Natural killer cell (primary cell): ENCODE results near the gene CEP72. TPM values are rescaled to one million over a fixed set of nuclear protein-coding genes. Genes with fewer than 3 reads are reported as not detected.

ENCODE experiments used
- ATAC-seq, 3 donors: fragments of 150-1000 bp in 2 of 3; fragments of 200-7000 bp in 1 of 3; cut with Tn5 transposase; 1 replicate in 1 of 3; 2 replicates in 2 of 3; pipeline ENCODE4 v1.10.0; 2021; ENCODE audit warnings: mild to moderate bottlenecking in 2 of 3, moderate library complexity in 2 of 3
- DNase-seq, 2 donors: peaks; one replicate each; pipeline versions ENCODE4 v3.0.0 to v3.0.0-alpha.2; 2013 to 2021; ENCODE audit warnings: mixed read lengths in 1 of 2
- H3K27ac ChIP-seq: one replicate; pipeline ENCODE4 v1.5.1; 2013; ENCODE audit warnings: mild to moderate bottlenecking, low read length
- H3K27me3 ChIP-seq: one replicate; pipeline ENCODE4 v1.6.1; 2013; ENCODE audit warnings: low read length; ENCODE audit not compliant: control insufficient read depth, insufficient read depth
- H3K36me3 ChIP-seq: one replicate; pipeline ENCODE4 v1.6.1; 2013; ENCODE audit warnings: low read length; ENCODE audit not compliant: control insufficient read depth, insufficient read depth
- H3K4me1 ChIP-seq: one replicate; pipeline ENCODE4 v1.6.1; 2013; ENCODE audit warnings: low read length; ENCODE audit not compliant: control insufficient read depth, insufficient read depth
- H3K4me3 ChIP-seq: one replicate; pipeline ENCODE4 v1.5.1; 2013; ENCODE audit warnings: low read length
- H3K9me3 ChIP-seq: one replicate; pipeline ENCODE4 v1.6.1; 2013; ENCODE audit warnings: low read length; ENCODE audit not compliant: control insufficient read depth, insufficient read depth
- H3K27ac Mint-ChIP-seq, 2 donors: one replicate each; pipeline ENCODE4 v1.8.0; 2022; ENCODE audit warnings: mild to moderate bottlenecking in 2 of 2, mixed read lengths in 2 of 2, moderate library complexity in 1 of 2
- H3K27me3 Mint-ChIP-seq, 2 donors: one replicate each; pipeline ENCODE4 v1.8.0; 2022; ENCODE audit warnings: low read depth in 2 of 2, mixed read lengths in 2 of 2
- H3K36me3 Mint-ChIP-seq: one replicate; pipeline ENCODE4 v1.8.0; 2022; ENCODE audit warnings: mixed read lengths
- H3K4me1 Mint-ChIP-seq, 2 donors: one replicate each; pipeline ENCODE4 v1.8.0; 2022; ENCODE audit warnings: mixed read lengths in 2 of 2
- H3K4me3 Mint-ChIP-seq: one replicate; pipeline ENCODE4 v1.8.0; 2022; ENCODE audit warnings: mild to moderate bottlenecking, moderate library complexity, mixed read lengths
- H3K9me3 Mint-ChIP-seq, 2 donors: one replicate each; pipeline ENCODE4 v1.8.0; 2022; ENCODE audit warnings: mixed read lengths in 2 of 2
- WGBS: methylation state at CpG from one replicate; pipeline ENCODE4 v1.1.7; 2013; ENCODE audit warnings: missing lambda C conversion rate; ENCODE audit not compliant: insufficient coverage; 5-methylcytosine and 5-hydroxymethylcytosine counted together
- intact Hi-C: fragments of 100-400 bp; cut with micrococcal nuclease; formaldehyde crosslinking; loops from one replicate; pipeline ENCODE4 v1.14.2; 2022
- total RNA-seq, 4 donors: library from RNA; stranded (reverse); fragments of 120-200 nt in 1 of 4; gene quantifications; one replicate each; pipeline versions ENCODE4 v1.2.3 to v1.2.4, GENCODE V29; 2013 to 2022
- TF ChIP-seq, protein P1 (sequence below): fragments of 200-600 bp; IDR thresholded peaks from one replicate; pipeline ENCODE4 v1.8.0; 2022; ENCODE audit warnings: antibody characterized with exemption

Gene CEP72
- total RNA-seq, 3 donors from 2014 or later (not counting 1 experiment from before 2014, with no cell fraction given) = 12.2 to 15.1 (median 12.3) TPM

DNA sequence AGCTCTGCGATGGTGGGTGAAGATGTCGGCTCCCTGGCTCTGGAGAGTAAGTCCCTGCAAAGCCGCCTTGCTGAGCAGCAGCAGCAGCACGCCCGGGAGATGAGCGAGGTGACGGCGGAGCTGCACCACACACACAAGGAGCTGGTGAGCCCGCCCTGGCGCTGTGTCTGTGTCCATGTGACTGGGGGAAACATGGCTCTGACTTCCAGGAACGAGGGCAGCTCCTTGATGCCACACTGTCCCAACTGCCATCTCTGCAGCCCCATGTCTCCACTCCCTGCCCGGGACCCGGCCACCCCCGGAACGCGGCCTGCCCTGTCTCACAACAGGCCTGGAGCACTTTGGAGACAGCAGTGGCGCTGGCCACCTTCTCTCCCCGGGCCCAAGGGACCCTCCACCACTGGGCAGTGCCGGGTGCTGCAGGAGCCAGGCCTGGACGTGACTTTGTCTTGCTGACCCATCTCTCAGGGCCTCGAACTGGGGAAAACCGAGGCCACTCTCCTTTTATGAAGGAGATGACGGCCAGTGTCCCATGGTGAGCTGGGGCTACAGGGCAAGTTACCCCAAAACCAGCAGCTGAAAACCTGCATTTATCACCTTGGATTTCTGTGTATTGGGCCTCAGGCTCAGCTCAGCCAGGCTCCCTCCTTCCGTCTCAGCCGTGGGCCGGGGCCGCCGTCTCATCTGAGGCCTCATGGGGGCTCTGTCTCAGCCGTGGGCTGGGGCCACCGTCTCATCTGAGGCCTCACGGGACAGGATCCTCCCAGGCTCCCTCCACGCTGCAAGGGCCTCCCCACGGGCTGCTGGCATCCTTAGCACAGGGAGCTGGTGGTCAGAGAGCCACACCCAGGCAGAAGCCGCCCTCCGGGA lies 28.6 kb downstream of the CEP72 start:
- Mint-ChIP-seq H3K27ac (no peak overlapping the region), H3K9me3 (no peaks in the 10 kb centered on the region), H3K27me3 (no peaks in the 10 kb centered on the region), H3K36me3 (peaks cover 3% of the 10 kb centered on the region), H3K4me1 (no peaks in the 10 kb centered on the region), H3K4me3 (no peak overlapping the region)
- Histone ChIP-seq H3K4me1 (no peaks in the 10 kb centered on the region), H3K4me3 (no peak overlapping the region), H3K27me3 (no peaks in the 10 kb centered on the region), H3K36me3 (peaks cover 27% of the 10 kb centered on the region), H3K27ac (no peak overlapping the region), H3K9me3 (no peaks in the 10 kb centered on the region)
- TF ChIP-seq, protein P1, sequence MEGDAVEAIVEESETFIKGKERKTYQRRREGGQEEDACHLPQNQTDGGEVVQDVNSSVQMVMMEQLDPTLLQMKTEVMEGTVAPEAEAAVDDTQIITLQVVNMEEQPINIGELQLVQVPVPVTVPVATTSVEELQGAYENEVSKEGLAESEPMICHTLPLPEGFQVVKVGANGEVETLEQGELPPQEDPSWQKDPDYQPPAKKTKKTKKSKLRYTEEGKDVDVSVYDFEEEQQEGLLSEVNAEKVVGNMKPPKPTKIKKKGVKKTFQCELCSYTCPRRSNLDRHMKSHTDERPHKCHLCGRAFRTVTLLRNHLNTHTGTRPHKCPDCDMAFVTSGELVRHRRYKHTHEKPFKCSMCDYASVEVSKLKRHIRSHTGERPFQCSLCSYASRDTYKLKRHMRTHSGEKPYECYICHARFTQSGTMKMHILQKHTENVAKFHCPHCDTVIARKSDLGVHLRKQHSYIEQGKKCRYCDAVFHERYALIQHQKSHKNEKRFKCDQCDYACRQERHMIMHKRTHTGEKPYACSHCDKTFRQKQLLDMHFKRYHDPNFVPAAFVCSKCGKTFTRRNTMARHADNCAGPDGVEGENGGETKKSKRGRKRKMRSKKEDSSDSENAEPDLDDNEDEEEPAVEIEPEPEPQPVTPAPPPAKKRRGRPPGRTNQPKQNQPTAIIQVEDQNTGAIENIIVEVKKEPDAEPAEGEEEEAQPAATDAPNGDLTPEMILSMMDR = no peak
- ATAC-seq (no peak), DNase-seq (no peak)
- intact Hi-C loops = no loop called here
- 95% methylated on average over 35 of the region's 35 CpGs for WGBS

DNA sequence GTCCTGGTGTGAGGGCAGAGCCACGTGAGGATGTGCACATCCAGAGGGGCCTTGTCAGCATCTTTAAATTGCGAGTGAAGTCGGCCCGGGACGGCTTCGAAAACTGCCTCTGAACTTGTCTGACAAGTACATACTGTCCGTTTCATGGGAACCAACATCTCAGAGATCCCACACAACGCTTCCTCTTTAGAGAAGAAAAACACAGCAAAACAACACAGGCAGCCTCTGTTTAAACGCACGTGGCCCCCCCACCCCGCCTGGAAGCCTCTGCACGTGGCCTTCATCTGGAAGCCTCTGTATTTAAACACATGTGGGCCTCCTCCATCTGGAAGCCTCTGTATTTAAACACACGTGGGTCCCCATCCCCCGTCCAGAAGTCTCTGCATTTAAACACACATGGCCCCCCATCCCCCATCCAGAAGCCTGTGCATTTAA lies 29.2 kb downstream of the CEP72 start:
- TF ChIP-seq, protein P1 = no peak
- Mint-ChIP-seq H3K36me3 (peaks cover 8% of the 10 kb centered on the region), H3K4me3 (no peak overlapping the region), H3K27me3 (no peaks in the 10 kb centered on the region), H3K9me3 (no peaks in the 10 kb centered on the region), H3K4me1 (no peaks in the 10 kb centered on the region), H3K27ac (no peak overlapping the region)
- H3K4me3 ChIP-seq = no peak overlapping the region
- ATAC-seq (no peak), DNase-seq (no peak)
- no peaks in the 10 kb centered on the region for H3K4me1 ChIP-seq
- H3K27me3 ChIP-seq = no peaks in the 10 kb centered on the region
- intact Hi-C loops = no loop called here
- H3K36me3 ChIP-seq = peaks cover 22% of the 10 kb centered on the region
- no peaks in the 10 kb centered on the region for H3K9me3 ChIP-seq
- WGBS = 97% methylated on average over 14 of the region's 14 CpGs
- H3K27ac ChIP-seq = no peak overlapping the region

DNA sequence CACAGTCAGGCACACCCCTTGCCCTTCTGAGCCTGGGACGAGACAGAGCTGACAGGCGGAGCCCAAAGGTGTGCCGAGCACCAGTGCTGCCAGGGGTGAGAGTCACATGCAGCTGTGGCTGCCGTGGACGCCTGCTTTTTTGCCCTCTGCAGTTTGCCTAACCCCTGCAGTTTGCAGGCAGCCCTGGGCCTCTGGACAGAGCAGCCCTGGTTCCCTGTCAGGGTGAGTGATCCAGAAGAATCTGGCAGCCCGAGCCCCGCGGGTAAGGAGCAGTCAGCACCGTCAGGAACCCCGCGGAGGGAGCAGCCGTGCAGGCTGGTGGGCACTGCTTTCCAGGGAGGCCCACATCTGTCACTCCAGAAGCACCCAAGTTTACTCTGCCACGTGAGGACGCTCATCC lies 30.3 kb downstream of the CEP72 start:
- Histone ChIP-seq H3K27me3 (no peaks in the 10 kb centered on the region), H3K9me3 (peaks cover under 1% of the 10 kb centered on the region), H3K4me1 (no peaks in the 10 kb centered on the region), H3K4me3 (no peak overlapping the region), H3K36me3 (peaks cover 23% of the 10 kb centered on the region), H3K27ac (no peak overlapping the region)
- WGBS = 96% methylated on average over 14 of the region's 14 CpGs
- DNase-seq (no peak), ATAC-seq (no peak)
- Mint-ChIP-seq H3K4me3 (no peak overlapping the region), H3K36me3 (peaks cover 8% of the 10 kb centered on the region), H3K4me1 (peaks cover 0 to 5% of the 10 kb centered on the region in 2 donors), H3K27ac (no peak overlapping the region), H3K27me3 (no peaks in the 10 kb centered on the region), H3K9me3 (no peaks in the 10 kb centered on the region)
- intact Hi-C loops = no loop called here
- TF ChIP-seq, protein P1 = no peak
